GM12878 (cell line): ENCODE data around the gene EED.

Experiments
- CTCF ChIP-seq, 3 experiments: IDR thresholded peaks in 2 of 3; conservative IDR thresholded peaks in 1 of 3; 2 replicates each; pipeline ENCODE4 v1.5.1; 2011; ENCODE audit warnings: low read depth in 3 of 3, low read length in 3 of 3, mild to moderate bottlenecking in 3 of 3, control low read depth in 2 of 3, moderate library complexity in 2 of 3, inconsistent platforms in 1 of 3, mixed read lengths in 1 of 3; ENCODE audit not compliant: control insufficient read depth in 2 of 3, insufficient read depth in 1 of 3; ENCODE audit errors: extremely low read depth in 1 of 3
- EZH2 ChIP-seq: IDR thresholded peaks from 2 replicates; pipeline ENCODE4 v1.6.1; 2012; ENCODE audit warnings: low read depth, mild to moderate bottlenecking, control low read depth, inconsistent platforms, low read length, borderline replicate concordance; ENCODE audit not compliant: control insufficient read depth
- POLR2A ChIP-seq: IDR thresholded peaks from 2 replicates; pipeline ENCODE4 v1.6.1; 2011; ENCODE audit warnings: low read depth, mild to moderate bottlenecking, low read length

- no peak for TF ChIP-seq POLR2A
- no peak for TF ChIP-seq EZH2
- no peak for TF ChIP-seq CTCF (IDR thresholded peaks at IDR 0.05 in 2 of 3, conservative IDR thresholded peaks at IDR 0.05 in 1 of 3; ENCODE audit: control insufficient read depth in 2 of 3, extremely low read depth in 1 of 3, insufficient read depth in 1 of 3, low read depth in 3 of 3, low read length in 3 of 3)
Observed at GRCh38 chr11:86259730-86260129, 15.2 kb downstream of the EED start.
